HepG2 (cell line): ENCODE results near the gene ELMO2. TPM values are rescaled to one million over a fixed set of nuclear protein-coding genes. Genes with fewer than 3 reads are reported as not detected.

Experiments used
- ADNP ChIP-seq: sonication (generic); formaldehyde crosslinking; IDR thresholded peaks from 2 replicates; pipeline ENCODE4 v1.4.0; 2020; ENCODE audit warnings: missing genetic modification reagents
- AKAP8 ChIP-seq: sonication (generic); formaldehyde crosslinking; IDR thresholded peaks from 2 replicates; pipeline ENCODE4 v1.5.1; 2020; ENCODE audit warnings: mild to moderate bottlenecking, missing genetic modification reagents
- ATF4 ChIP-seq, 2 experiments: fragments of 450-650 bp in 1 of 2; sonication (generic) in 1 of 2; formaldehyde crosslinking; IDR thresholded peaks; 2 replicates each; pipeline versions ENCODE4 v1.5.0 to v1.8.0; 2020 to 2022; ENCODE audit warnings: mild to moderate bottlenecking in 1 of 2, missing genetic modification reagents in 1 of 2
- DBP ChIP-seq: sonication (generic); formaldehyde crosslinking; IDR thresholded peaks from 2 replicates; pipeline ENCODE4 v1.4.0; 2020; ENCODE audit warnings: missing genetic modification reagents; ENCODE audit errors: not compliant biosample characterization
- ETS1 ChIP-seq: sonication (generic); formaldehyde crosslinking; IDR thresholded peaks from 2 replicates; pipeline ENCODE4 v1.4.0; 2020; ENCODE audit warnings: missing genetic modification reagents
- FIP1L1 ChIP-seq: fragments of 200-400 bp; formaldehyde crosslinking; IDR thresholded peaks from 2 replicates; pipeline ENCODE4 v1.6.1; 2018; ENCODE audit warnings: low read depth, mild to moderate bottlenecking, low read length, moderate library complexity, borderline replicate concordance; ENCODE audit not compliant: insufficient read depth
- FLYWCH1 ChIP-seq: sonication (generic); formaldehyde crosslinking; IDR thresholded peaks from 2 replicates; pipeline ENCODE4 v1.8.1; 2023; ENCODE audit warnings: mild to moderate bottlenecking, missing genetic modification reagents
- FOXK2 ChIP-seq: fragments of 450-650 bp; IDR thresholded peaks from 2 replicates; pipeline ENCODE4 v1.6.1; 2016
- GATAD2A ChIP-seq: IDR thresholded peaks from 2 replicates; pipeline ENCODE4 v1.6.1; 2016
- HNRNPLL ChIP-seq: fragments of 200-400 bp; formaldehyde crosslinking; IDR thresholded peaks from 2 replicates; pipeline ENCODE4 v1.6.1; 2017; ENCODE audit warnings: mild to moderate bottlenecking, low read depth, low read length; ENCODE audit not compliant: poor library complexity, severe bottlenecking
- KDM5B ChIP-seq: sonication (generic); formaldehyde crosslinking; IDR thresholded peaks from 2 replicates; pipeline ENCODE4 v1.4.0; 2020; ENCODE audit warnings: missing genetic modification reagents, mild to moderate bottlenecking, borderline replicate concordance
- REPIN1 ChIP-seq: sonication (generic); formaldehyde crosslinking; IDR thresholded peaks from 2 replicates; pipeline ENCODE4 v1.8.0; 2022; ENCODE audit warnings: missing genetic modification reagents, low read depth, mild to moderate bottlenecking, borderline replicate concordance
- SUZ12 ChIP-seq: fragments of 150-350 bp; IDR thresholded peaks from 2 replicates; pipeline ENCODE4 v1.6.1; 2014; ENCODE audit warnings: low read depth, low read length
- TFE3 ChIP-seq: IDR thresholded peaks from 2 replicates; pipeline ENCODE4 v1.6.1; 2016
- UBTF ChIP-seq: sonication (generic); formaldehyde crosslinking; IDR thresholded peaks from 2 replicates; pipeline ENCODE4 v1.4.0; 2020; ENCODE audit warnings: mild to moderate bottlenecking, missing genetic modification reagents
- ZFP36L2 ChIP-seq: sonication (generic); formaldehyde crosslinking; IDR thresholded peaks from 2 replicates; pipeline ENCODE4 v1.4.0; 2020; ENCODE audit warnings: missing genetic modification reagents
- ZMYM2 ChIP-seq: sonication (generic); formaldehyde crosslinking; IDR thresholded peaks from 2 replicates; pipeline ENCODE4 v1.8.0; 2022; ENCODE audit warnings: mild to moderate bottlenecking, missing genetic modification reagents
- ZNF160 ChIP-seq: sonication (generic); formaldehyde crosslinking; IDR thresholded peaks from 2 replicates; pipeline ENCODE4 v1.8.0; 2022; ENCODE audit warnings: mild to moderate bottlenecking, inconsistent platforms, missing genetic modification reagents
- ZNF326 ChIP-seq: sonication (generic); formaldehyde crosslinking; IDR thresholded peaks from 2 replicates; pipeline ENCODE4 v1.4.0; 2020; ENCODE audit warnings: missing genetic modification reagents, borderline replicate concordance
- polyA plus RNA-seq, 8 experiments: library from polyadenylated mRNA; depleted of rRNA in 3 of 8; stranded (reverse) in 7 of 8; unstranded in 1 of 8; fragments of >200 nt; fragmentation: Illumina TruSeq in 4 of 8; extraction: Trizol in 4 of 8; gene quantifications; 2 replicates each; pipeline versions ENCODE4 v1.2.1 to v1.2.3, GENCODE V29; 2011 to 2016; ENCODE audit warnings: low read depth in 4 of 8, missing spikeins in 1 of 8, mixed read lengths in 1 of 8; ENCODE audit not compliant: insufficient read depth in 1 of 8
- total RNA-seq, 5 experiments: library from RNA; depleted of rRNA; stranded (reverse); fragments of >200 nt; fragmentation: Illumina TruSeq; extraction: Trizol; gene quantifications; 2 replicates each; pipeline ENCODE4 v1.2.3, GENCODE V29; 2016; ENCODE audit warnings: low read depth in 1 of 5

The ELMO2 gene
- total and polyA plus RNA-seq, 2 of the 13 experiments (the other 11 are each of a cell fraction or from before 2014, with no cell fraction given) = 30.6 to 35.7 TPM

- TF ChIP-seq FLYWCH1 (CRISPR knock-in tag) (peak; percentile 90; the same call in 1 of the 2 replicates), ZNF326 (CRISPR knock-in tag) (no peak), SUZ12 (no peak), ETS1 (CRISPR knock-in tag) (0 out of 2 replicates have a peak, but pooled peaks have one; percentile 76), ATF4 (CRISPR knock-in tag; IDR thresholded peaks at IDR 0.05) (peak; percentile 47 to 81; a peak in 3 of 4 replicates), ZNF160 (CRISPR knock-in tag) (peak; percentile 69; the same call in 1 of the 2 replicates), AKAP8 (CRISPR knock-in tag) (peak; percentile 47; the same call in 1 of the 2 replicates), FOXK2 (peak; percentile 96), DBP (CRISPR knock-in tag) (peak; percentile 26), FIP1L1 (0 out of 2 replicates have a peak, but pooled peaks have one; percentile 83), TFE3 (CRISPR knock-in tag) (peak; percentile 78), HNRNPLL (peak; percentile 79), ZFP36L2 (CRISPR knock-in tag) (no peak; the same call in 1 of the 2 replicates), ADNP (CRISPR knock-in tag) (no peak), KDM5B (CRISPR knock-in tag) (peak; percentile 99), REPIN1 (CRISPR knock-in tag) (peak; percentile 89; the same call in 1 of the 2 replicates), GATAD2A (CRISPR knock-in tag) (peak; percentile 72), UBTF (peak; percentile 97), ZMYM2 (CRISPR knock-in tag) (peak; percentile 75; the same call in 1 of the 2 replicates)
These were observed 42.3 kb downstream of the ELMO2 start (continued) for GRCh38 chr20:46363874-46364669.
